ENCODE results near the gene TGFB2. TPM values are rescaled to one million over a fixed set of nuclear protein-coding genes. Genes with fewer than 3 reads are reported as not detected.

The TGFB2 gene
- total RNA-seq, 2 donors from 2014 or later: 0.07 TPM; not detected in 1

GRCh38 chr1:218473522-218473921, 128.4 kb downstream of the TGFB2 start:
- Mint-ChIP-seq H3K9me3 (peaks cover 0 to 4% of the 10 kb centered on the region in 2 donors), H3K27ac (no peak overlapping the region), H3K36me3 (peaks cover 0 to 4% of the 10 kb centered on the region in 2 donors)
- DNase-seq (ENCODE audit: low spot score in 2 of 2) (no peak), ATAC-seq (no peak)

- ATAC-seq (no peak), DNase-seq (ENCODE audit: low spot score in 2 of 2) (no peak)
- H3K27ac Mint-ChIP-seq: no peak overlapping the region
- H3K9me3 Mint-ChIP-seq: peaks cover 0 to 4% of the 10 kb centered on the region in 2 donors
- H3K36me3 Mint-ChIP-seq: peaks cover 0 to 4% of the 10 kb centered on the region in 2 donors
Observed at GRCh38 chr1:218474128-218474527, 129.0 kb downstream of the TGFB2 start.

GRCh38 chr1:218475275-218475674, 130.1 kb downstream of the TGFB2 start:
- H3K9me3 Mint-ChIP-seq: peaks cover 0 to 4% of the 10 kb centered on the region in 2 donors
- no peak overlapping the region for H3K27ac Mint-ChIP-seq
- DNase-seq (ENCODE audit: low spot score in 2 of 2) (no peak), ATAC-seq (no peak)
- peaks cover 0 to 4% of the 10 kb centered on the region in 2 donors for H3K36me3 Mint-ChIP-seq

- DNase-seq (ENCODE audit: low spot score in 2 of 2) (no peak), ATAC-seq (no peak)
- Mint-ChIP-seq H3K36me3 (peaks cover 0 to 4% of the 10 kb centered on the region in 2 donors), H3K9me3 (peaks cover 0 to 4% of the 10 kb centered on the region in 2 donors), H3K27ac (no peak overlapping the region)
Observed at GRCh38 chr1:218475699-218476098, 130.6 kb downstream of the TGFB2 start.

- DNase-seq (ENCODE audit: low spot score in 2 of 2) (no peak), ATAC-seq (no peak)
- H3K9me3 Mint-ChIP-seq: peaks cover 0 to 4% of the 10 kb centered on the region in 2 donors
- H3K36me3 Mint-ChIP-seq: peaks cover 0 to 4% of the 10 kb centered on the region in 2 donors
- no peak overlapping the region for H3K27ac Mint-ChIP-seq
Observed at GRCh38 chr1:218476385-218476784, 131.2 kb downstream of the TGFB2 start.

GRCh38 chr1:218478336-218478735, 133.2 kb downstream of the TGFB2 start:
- Mint-ChIP-seq H3K9me3 (peaks cover 0 to 4% of the 10 kb centered on the region in 2 donors), H3K27ac (no peak overlapping the region), H3K36me3 (peaks cover 0 to 4% of the 10 kb centered on the region in 2 donors)
- no peak for ATAC-seq
- DNase-seq (ENCODE audit: low spot score in 2 of 2): no peak

GRCh38 chr1:218479436-218480115, 134.4 kb downstream of the TGFB2 start:
- ATAC-seq (no peak), DNase-seq (ENCODE audit: low spot score in 2 of 2) (no peak)
- peaks cover 0 to 4% of the 10 kb centered on the region in 2 donors for H3K9me3 Mint-ChIP-seq
- no peak overlapping the region for H3K27ac Mint-ChIP-seq
- peaks cover 0 to 4% of the 10 kb centered on the region in 2 donors for H3K36me3 Mint-ChIP-seq

- ATAC-seq (no peak), DNase-seq (ENCODE audit: low spot score in 2 of 2) (no peak)
- Mint-ChIP-seq H3K36me3 (peaks cover 0 to 4% of the 10 kb centered on the region in 2 donors), H3K9me3 (peaks cover 0 to 4% of the 10 kb centered on the region in 2 donors), H3K27ac (no peak overlapping the region)
Observed at GRCh38 chr1:218480137-218480536, 135.0 kb downstream of the TGFB2 start.

- H3K36me3 Mint-ChIP-seq: peaks cover 0 to 4% of the 10 kb centered on the region in 2 donors
- ATAC-seq (no peak), DNase-seq (ENCODE audit: low spot score in 2 of 2) (no peak)
- no peak overlapping the region for H3K27ac Mint-ChIP-seq
- peaks cover 0 to 4% of the 10 kb centered on the region in 2 donors for H3K9me3 Mint-ChIP-seq
Observed at GRCh38 chr1:218480588-218481099, 135.5 kb downstream of the TGFB2 start.

- no peak for ATAC-seq
- no peak for DNase-seq (ENCODE audit: low spot score in 2 of 2)
- peaks cover 0 to 4% of the 10 kb centered on the region in 2 donors for H3K9me3 Mint-ChIP-seq
- H3K27ac Mint-ChIP-seq: no peak overlapping the region
- peaks cover 0 to 4% of the 10 kb centered on the region in 2 donors for H3K36me3 Mint-ChIP-seq
Observed at GRCh38 chr1:218481116-218481775, 136.1 kb downstream of the TGFB2 start.

GRCh38 chr1:218482683-218483082, 137.5 kb downstream of the TGFB2 start:
- peaks cover 0 to 3% of the 10 kb centered on the region in 2 donors for H3K9me3 Mint-ChIP-seq
- H3K36me3 Mint-ChIP-seq: no peaks in the 10 kb centered on the region
- DNase-seq (ENCODE audit: low spot score in 2 of 2) (no peak), ATAC-seq (no peak)
- H3K27ac Mint-ChIP-seq: no peak overlapping the region

- H3K27ac Mint-ChIP-seq: no peak overlapping the region
- no peak for ATAC-seq
- peaks cover 0 to 3% of the 10 kb centered on the region in 2 donors for H3K9me3 Mint-ChIP-seq
- H3K36me3 Mint-ChIP-seq: no peaks in the 10 kb centered on the region
- no peak for DNase-seq (ENCODE audit: low spot score in 2 of 2)
Observed at GRCh38 chr1:218485241-218485928, 140.2 kb downstream of the TGFB2 start.

- H3K36me3 Mint-ChIP-seq: no peaks in the 10 kb centered on the region
- DNase-seq (ENCODE audit: low spot score in 2 of 2): no peak
- H3K27ac Mint-ChIP-seq: no peak overlapping the region
- ATAC-seq: no peak
- peaks cover 0 to 7% of the 10 kb centered on the region in 2 donors for H3K9me3 Mint-ChIP-seq
Observed at GRCh38 chr1:218488531-218488930, 143.4 kb downstream of the TGFB2 start.

- DNase-seq (ENCODE audit: low spot score in 2 of 2): no peak
- H3K9me3 Mint-ChIP-seq: peaks cover 0 to 7% of the 10 kb centered on the region in 2 donors
- H3K27ac Mint-ChIP-seq: no peak overlapping the region
- ATAC-seq: no peak
- H3K36me3 Mint-ChIP-seq: no peaks in the 10 kb centered on the region
Observed at GRCh38 chr1:218488986-218489385, 143.8 kb downstream of the TGFB2 start.

- ATAC-seq: no peak
- peaks cover 0 to 7% of the 10 kb centered on the region in 2 donors for H3K9me3 Mint-ChIP-seq
- no peaks in the 10 kb centered on the region for H3K36me3 Mint-ChIP-seq
- no peak for DNase-seq (ENCODE audit: low spot score in 2 of 2)
- no peak overlapping the region for H3K27ac Mint-ChIP-seq
Observed at GRCh38 chr1:218490406-218490922, 145.3 kb downstream of the TGFB2 start.

- DNase-seq (ENCODE audit: low spot score in 2 of 2) (no peak), ATAC-seq (no peak)
- peaks cover 0 to 3% of the 10 kb centered on the region in 2 donors for H3K9me3 Mint-ChIP-seq
- H3K27ac Mint-ChIP-seq: no peak overlapping the region
- H3K36me3 Mint-ChIP-seq: no peaks in the 10 kb centered on the region
Observed at GRCh38 chr1:218492874-218493273, 147.7 kb downstream of the TGFB2 start.

- H3K27ac Mint-ChIP-seq: no peak overlapping the region
- H3K9me3 Mint-ChIP-seq: peaks cover 0 to 3% of the 10 kb centered on the region in 2 donors
- H3K36me3 Mint-ChIP-seq: no peaks in the 10 kb centered on the region
- DNase-seq (ENCODE audit: low spot score in 2 of 2): no peak
- ATAC-seq: no peak
Observed at GRCh38 chr1:218493986-218494385, 148.8 kb downstream of the TGFB2 start.
